CD1c-positive myeloid dendritic cell (primary cell): Measurements from ENCODE around the gene CLPTM1.
A peak's percentile ranks its signal among the peaks of the same experiment; 100 is the strongest.

Source experiments
- DNase-seq: peaks from one replicate; pipeline ENCODE4 v3.0.0-alpha.2; 2016; ENCODE audit errors: extremely low spot score

CLPTM1 gene

GRCh38 chr19:45011959-45012358 is 56.8 kb downstream of the CLPTM1 start:
- no peak for DNase-seq

GRCh38 chr19:45016388-45017314 is 61.5 kb downstream of the CLPTM1 start:
- DNase-seq, result peak; percentile 76

GRCh38 chr19:45019187-45019586 is 64.0 kb downstream of the CLPTM1 start:
- DNase-seq, result no peak

DNA sequence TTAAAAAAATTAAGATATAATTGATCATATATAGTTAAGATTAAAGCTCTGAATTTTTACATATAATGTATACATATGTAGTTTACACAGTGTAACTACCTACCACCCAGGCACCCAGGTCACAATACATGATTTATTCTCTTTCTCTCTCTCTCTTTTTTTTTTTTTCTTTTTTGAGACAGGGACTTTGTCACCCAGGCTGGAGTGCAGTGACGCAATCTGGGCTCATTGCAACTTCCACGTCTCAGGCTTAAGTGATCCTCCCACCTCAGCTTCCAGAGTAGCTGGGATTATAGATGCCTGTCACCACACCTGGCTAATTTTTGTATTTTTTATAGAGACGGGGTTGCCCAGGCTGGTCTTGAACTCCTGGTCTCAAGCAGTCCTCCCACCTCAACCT is 64.9 kb downstream of the CLPTM1 start:
- no peak for DNase-seq

DNA sequence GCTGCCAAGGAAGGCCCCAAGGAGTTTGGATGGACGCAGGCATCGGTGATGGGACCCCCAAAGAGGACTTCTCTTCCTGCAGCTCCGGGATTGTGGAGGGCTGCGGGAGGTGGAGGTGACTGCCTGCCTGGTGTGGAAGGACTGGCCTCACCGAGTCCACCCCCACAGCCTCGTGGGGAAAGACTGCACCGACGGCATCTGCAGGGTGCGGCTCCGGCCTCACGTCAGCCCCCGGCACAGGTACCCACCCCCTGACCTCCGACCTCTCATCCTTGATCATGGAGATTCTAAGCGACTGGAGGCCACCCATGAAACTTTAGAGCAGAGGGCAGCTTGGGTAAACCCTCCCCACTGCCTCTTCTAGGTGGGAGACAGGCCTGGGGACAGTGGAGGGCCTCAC is 66.8 kb downstream of the CLPTM1 start:
- DNase-seq, result no peak

DNA sequence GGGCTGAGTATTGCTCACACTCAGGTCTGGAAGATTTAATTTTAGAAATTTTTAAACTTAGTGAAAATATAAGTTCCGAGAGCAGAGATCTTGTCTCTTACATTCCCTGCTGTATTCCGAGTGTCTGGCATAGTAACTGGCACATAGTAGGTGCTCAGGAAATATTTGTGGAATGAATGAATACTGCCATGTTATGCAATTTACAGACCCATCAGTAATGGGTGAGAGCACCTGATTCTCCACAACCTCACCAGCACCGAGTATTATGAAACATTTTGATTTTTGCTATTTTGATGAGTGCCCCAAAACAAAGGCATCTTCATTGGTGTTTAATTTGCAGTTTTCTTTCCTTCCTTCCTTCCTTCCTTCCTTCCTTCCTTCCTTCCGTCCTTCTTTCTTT is 67.9 kb downstream of the CLPTM1 start:
- no peak for DNase-seq

- no peak for DNase-seq
Measured at GRCh38 chr19:45025264-45025663, 70.1 kb downstream of the CLPTM1 start.

- DNase-seq, result no peak
Measured at GRCh38 chr19:45027371-45027770, 72.2 kb downstream of the CLPTM1 start.

DNA sequence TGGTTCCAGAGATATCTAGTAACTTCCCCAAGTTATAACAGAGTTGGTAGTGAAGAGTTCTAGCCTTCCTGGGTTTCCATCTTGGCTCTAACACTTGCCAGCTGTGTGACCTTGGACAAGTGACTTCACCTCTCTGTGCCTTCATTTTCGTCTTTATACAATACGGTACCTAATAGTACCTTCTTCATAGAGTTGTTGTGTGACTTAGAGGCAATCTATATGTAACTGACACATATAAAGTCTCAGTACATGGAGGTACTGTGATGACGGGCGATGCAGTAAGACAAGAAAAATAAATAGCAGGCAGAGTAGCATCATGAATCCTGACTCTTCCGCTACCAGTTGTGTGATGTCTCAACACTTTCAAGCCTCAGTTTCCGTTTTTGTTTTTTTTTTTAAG is 75.6 kb downstream of the CLPTM1 start:
- no peak for DNase-seq

- DNase-seq, result no peak
Measured at GRCh38 chr19:45032421-45032820, 77.2 kb downstream of the CLPTM1 start.

DNA sequence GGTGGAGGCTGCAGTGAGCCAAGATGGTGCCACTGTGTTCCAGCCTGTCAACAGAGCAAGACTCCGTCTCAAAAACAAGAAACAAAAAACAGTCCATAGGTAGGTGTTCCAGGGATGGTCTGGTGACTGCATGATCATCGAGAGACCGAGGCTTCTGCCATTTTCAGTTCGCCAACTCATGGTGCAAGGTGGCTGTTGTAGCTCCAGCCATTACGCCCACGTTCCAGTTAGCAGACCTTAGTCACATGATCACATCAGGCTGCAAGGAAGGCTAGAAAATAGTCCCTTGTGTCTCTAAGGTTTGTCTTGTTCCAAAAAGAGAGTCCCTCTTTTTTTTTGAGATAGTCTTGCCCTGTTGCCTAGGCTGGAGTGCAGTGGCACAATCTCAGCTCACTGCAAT is 80.6 kb downstream of the CLPTM1 start:
- no peak for DNase-seq

DNA sequence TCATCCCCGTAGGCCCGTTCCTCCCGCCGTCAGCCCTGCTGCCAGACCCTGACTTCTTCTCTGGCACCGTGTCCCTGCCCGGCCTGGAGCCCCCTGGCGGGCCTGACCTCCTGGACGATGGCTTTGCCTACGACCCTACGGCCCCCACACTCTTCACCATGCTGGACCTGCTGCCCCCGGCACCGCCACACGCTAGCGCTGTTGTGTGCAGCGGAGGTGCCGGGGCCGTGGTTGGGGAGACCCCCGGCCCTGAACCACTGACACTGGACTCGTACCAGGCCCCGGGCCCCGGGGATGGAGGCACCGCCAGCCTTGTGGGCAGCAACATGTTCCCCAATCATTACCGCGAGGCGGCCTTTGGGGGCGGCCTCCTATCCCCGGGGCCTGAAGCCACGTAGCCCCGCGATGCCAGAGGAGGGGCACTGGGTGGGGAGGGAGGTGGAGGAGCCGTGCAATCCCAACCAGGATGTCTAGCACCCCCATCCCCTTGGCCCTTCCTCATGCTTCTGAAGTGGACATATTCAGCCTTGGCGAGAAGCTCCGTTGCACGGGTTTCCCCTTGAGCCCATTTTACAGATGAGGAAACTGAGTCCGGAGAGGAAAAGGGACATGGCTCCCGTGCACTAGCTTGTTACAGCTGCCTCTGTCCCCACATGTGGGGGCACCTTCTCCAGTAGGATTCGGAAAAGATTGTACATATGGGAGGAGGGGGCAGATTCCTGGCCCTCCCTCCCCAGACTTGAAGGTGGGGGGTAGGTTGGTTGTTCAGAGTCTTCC is 82.4 kb downstream of the CLPTM1 start:
- no peak for DNase-seq

DNA sequence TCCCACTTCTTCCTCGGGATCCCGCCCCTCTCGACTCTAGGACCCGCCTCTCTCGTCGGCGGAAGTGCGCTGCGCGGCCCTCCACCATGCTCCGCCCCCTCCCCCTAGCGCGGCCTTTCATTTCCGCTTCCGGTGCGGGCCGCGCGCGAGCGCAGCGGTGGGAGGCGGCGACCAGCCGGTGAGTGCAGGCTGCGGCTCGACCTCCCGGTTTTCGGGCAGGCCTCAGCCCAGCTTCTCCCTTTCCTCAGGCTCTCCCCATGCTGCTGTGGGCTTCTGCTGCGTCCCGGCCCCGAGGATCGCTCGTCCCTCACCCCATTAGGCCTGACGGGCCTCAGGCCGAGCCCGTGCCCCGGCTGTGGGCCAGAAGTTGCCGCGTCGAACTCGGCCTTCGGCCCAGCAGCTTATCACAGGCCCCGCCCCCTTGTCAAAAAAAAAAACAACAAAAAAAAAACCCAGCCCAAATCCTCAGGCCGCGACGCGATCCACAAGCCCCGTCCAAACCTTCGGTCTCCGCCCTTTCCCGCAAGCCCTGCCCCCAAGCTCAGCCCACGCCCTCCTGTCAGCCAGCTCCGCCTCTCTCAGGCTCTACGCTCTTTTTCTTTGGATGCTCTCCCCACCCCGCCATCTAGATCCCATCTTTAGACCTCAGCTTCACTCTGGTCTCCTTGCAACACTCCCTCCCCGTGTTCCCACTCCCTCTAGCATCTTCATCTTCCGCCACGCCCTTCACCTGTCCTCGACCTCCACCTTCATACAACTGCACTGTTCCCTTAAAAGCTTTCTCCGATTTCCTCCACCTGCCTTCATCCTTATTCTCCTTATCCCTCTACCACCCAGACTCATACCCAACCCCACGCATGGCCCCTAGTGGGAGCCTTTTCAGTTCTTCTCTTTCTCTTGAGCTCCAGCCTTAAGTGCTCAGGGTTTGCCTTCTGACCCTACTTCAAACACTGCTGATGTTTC is 84.0 kb downstream of the CLPTM1 start, which contains the start of gene CLASRP:
TSS of gene CLASRP (plus strand) at position 115 of the 963 bp plus-strand sequence. CDS start 1,168 bp downstream, outside the sequence.
- peak; percentile 96 for DNase-seq

DNA sequence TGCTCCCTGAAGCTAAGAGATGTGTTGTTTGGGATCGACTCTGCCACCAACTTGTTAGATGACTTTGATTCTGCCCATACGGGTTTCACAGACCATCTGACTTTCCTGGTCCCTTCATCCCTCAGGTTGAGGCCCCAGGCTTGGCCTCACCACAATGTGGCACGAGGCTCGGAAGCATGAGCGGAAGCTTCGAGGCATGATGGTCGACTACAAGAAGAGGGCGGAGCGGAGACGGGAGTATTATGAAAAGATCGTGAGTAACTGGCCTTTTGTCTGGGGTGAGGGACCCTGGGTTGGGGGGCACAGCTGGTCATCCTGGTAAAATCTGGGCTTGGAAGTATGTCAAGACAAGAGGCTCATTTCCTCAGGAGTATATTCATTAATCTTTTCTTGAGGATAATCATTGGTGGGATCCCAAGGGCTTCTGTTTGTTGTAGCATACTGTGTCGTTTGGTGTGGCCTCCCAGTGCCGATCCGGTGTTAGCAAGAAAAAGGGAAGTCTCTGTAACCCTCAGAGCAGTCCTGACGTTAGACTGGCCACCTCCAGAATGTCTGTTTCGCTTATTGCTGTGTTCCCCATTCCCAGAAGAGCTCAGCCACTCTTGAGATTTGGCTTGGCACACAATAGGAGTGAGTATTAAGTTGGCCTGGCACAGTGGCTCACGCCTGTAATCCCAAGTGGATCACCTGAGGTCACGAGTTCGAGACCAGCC is 85.0 kb downstream of the CLPTM1 start:
- peak; percentile 86 for DNase-seq

DNA sequence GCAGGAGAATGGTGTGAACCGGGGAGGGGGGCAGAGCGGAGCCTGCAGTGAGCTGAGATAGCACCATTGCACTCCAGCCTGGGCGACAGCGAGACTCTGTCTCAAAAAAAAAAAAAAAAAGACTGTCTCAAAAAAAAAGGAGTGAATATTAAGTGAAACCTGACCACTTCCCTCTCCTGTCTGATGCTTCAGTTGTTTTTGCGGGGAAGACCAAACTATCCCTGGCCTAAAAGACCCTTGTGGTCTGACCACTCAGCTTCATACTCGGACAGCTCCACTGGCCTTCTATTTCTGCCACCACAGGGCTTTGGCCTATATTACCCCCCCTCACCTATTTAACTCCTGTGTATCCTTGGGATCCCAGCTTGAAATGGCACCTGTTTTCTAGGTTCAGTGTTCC is 85.9 kb downstream of the CLPTM1 start:
- peak; percentile 9 for DNase-seq
